Measurements from ENCODE around the gene IYD.

Gene IYD

GRCh38 chr6:150331344-150331743, 37.5 kb upstream of the IYD start:
- H3K79me2 ChIP-seq (ENCODE audit: insufficient read depth, low read length): no peaks in the 10 kb centered on the region
- H3K27me3 ChIP-seq (ENCODE audit: insufficient read depth, low read length, poor library complexity, severe bottlenecking): no peaks in the 10 kb centered on the region
- H3K9ac ChIP-seq (ENCODE audit: low read depth, low read length, poor library complexity, severe bottlenecking): no peak overlapping the region
- no peaks in the 10 kb centered on the region for H3F3A ChIP-seq (ENCODE audit: low read depth)
- H3K36me3 ChIP-seq (ENCODE audit: insufficient read depth, low read length): no peaks in the 10 kb centered on the region
- H3K4me3 ChIP-seq (ENCODE audit: low read length, poor library complexity, severe bottlenecking): no peak overlapping the region
- TF ChIP-seq EZH2phosphoT487 (IDR thresholded peaks at IDR 0.05; ENCODE audit: borderline replicate concordance): no peak
- TF ChIP-seq CTCF (conservative IDR thresholded peaks at IDR 0.05; ENCODE audit: low read length): no peak
- H3K9me3 ChIP-seq (ENCODE audit: insufficient read depth, low read depth, low read length): no peaks in the 10 kb centered on the region
- no peaks in the 10 kb centered on the region for H3K9me2 ChIP-seq (replicated peaks; ENCODE audit: low read depth, low read length)
- no peaks in the 10 kb centered on the region for H4K20me1 ChIP-seq (ENCODE audit: insufficient read depth, low read length, poor library complexity, severe bottlenecking)
- no peak overlapping the region for H3K4me2 ChIP-seq (ENCODE audit: low read depth, low read length, poor library complexity, severe bottlenecking)
- no peaks in the 10 kb centered on the region for H3K4me1 ChIP-seq (ENCODE audit: insufficient read depth, low read length, poor library complexity, severe bottlenecking)
- no peak overlapping the region for H2AFZ ChIP-seq (ENCODE audit: low read length)

GRCh38 chr6:150332939-150333584, 35.8 kb upstream of the IYD start:
- H3K27me3 ChIP-seq (ENCODE audit: insufficient read depth, low read length, poor library complexity, severe bottlenecking): no peaks in the 10 kb centered on the region
- H3K36me3 ChIP-seq (ENCODE audit: insufficient read depth, low read length): no peaks in the 10 kb centered on the region
- no peaks in the 10 kb centered on the region for H3K4me1 ChIP-seq (ENCODE audit: insufficient read depth, low read length, poor library complexity, severe bottlenecking)
- no peaks in the 10 kb centered on the region for H3K9me2 ChIP-seq (replicated peaks; ENCODE audit: low read depth, low read length)
- no peak overlapping the region for H3K9ac ChIP-seq (ENCODE audit: low read depth, low read length, poor library complexity, severe bottlenecking)
- no peaks in the 10 kb centered on the region for H4K20me1 ChIP-seq (ENCODE audit: insufficient read depth, low read length, poor library complexity, severe bottlenecking)
- H3F3A ChIP-seq (ENCODE audit: low read depth): no peaks in the 10 kb centered on the region
- no peaks in the 10 kb centered on the region for H3K9me3 ChIP-seq (ENCODE audit: insufficient read depth, low read depth, low read length)
- no peak for TF ChIP-seq CTCF (conservative IDR thresholded peaks at IDR 0.05; ENCODE audit: low read length)
- TF ChIP-seq EZH2phosphoT487 (IDR thresholded peaks at IDR 0.05; ENCODE audit: borderline replicate concordance): no peak
- H3K4me3 ChIP-seq (ENCODE audit: low read length, poor library complexity, severe bottlenecking): no peak overlapping the region
- H2AFZ ChIP-seq (ENCODE audit: low read length): no peak overlapping the region
- no peaks in the 10 kb centered on the region for H3K79me2 ChIP-seq (ENCODE audit: insufficient read depth, low read length)
- H3K4me2 ChIP-seq (ENCODE audit: low read depth, low read length, poor library complexity, severe bottlenecking): no peak overlapping the region

- Histone ChIP-seq H3K4me2 (ENCODE audit: low read depth, low read length, poor library complexity, severe bottlenecking) (no peak overlapping the region), H3K9me3 (ENCODE audit: insufficient read depth, low read depth, low read length) (no peaks in the 10 kb centered on the region), H3F3A (ENCODE audit: low read depth) (no peaks in the 10 kb centered on the region), H3K27me3 (ENCODE audit: insufficient read depth, low read length, poor library complexity, severe bottlenecking) (no peaks in the 10 kb centered on the region), H3K79me2 (ENCODE audit: insufficient read depth, low read length) (no peaks in the 10 kb centered on the region), H4K20me1 (ENCODE audit: insufficient read depth, low read length, poor library complexity, severe bottlenecking) (no peaks in the 10 kb centered on the region), H3K4me3 (ENCODE audit: low read length, poor library complexity, severe bottlenecking) (no peak overlapping the region), H3K4me1 (ENCODE audit: insufficient read depth, low read length, poor library complexity, severe bottlenecking) (no peaks in the 10 kb centered on the region), H2AFZ (ENCODE audit: low read length) (no peak overlapping the region), H3K9me2 (replicated peaks; ENCODE audit: low read depth, low read length) (no peaks in the 10 kb centered on the region), H3K36me3 (ENCODE audit: insufficient read depth, low read length) (no peaks in the 10 kb centered on the region), H3K9ac (ENCODE audit: low read depth, low read length, poor library complexity, severe bottlenecking) (no peak overlapping the region)
- TF ChIP-seq CTCF (conservative IDR thresholded peaks at IDR 0.05; ENCODE audit: low read length) (no peak), EZH2phosphoT487 (IDR thresholded peaks at IDR 0.05; ENCODE audit: borderline replicate concordance) (no peak)
These were observed 35.2 kb upstream of the IYD start for GRCh38 chr6:150333585-150333941.

Measured in Loucy (cell line).